Measurements from ENCODE around the gene FKBP3. TPM values are rescaled to one million over a fixed set of nuclear protein-coding genes. Genes with fewer than 3 reads are reported as not detected.

The FKBP3 gene
- total RNA-seq, 2 experiments from 2014 or later, result 22.4 to 41.1 TPM

GRCh38 chr14:45123271-45123670 lies 11.0 kb downstream of the FKBP3 start:
- no peaks in the 10 kb centered on the region for H3K9me2 ChIP-seq (ENCODE audit: insufficient read depth, low read length)
- H3K4me2 ChIP-seq (ENCODE audit: low read length), result no peak overlapping the region
- no peak overlapping the region for H3K4me3 ChIP-seq (ENCODE audit: low read depth, low read length, poor library complexity, severe bottlenecking)
- no peak overlapping the region for H3K27ac ChIP-seq (ENCODE audit: low read depth, low read length, poor library complexity, severe bottlenecking)
- BruUV-seq (replicated peaks), result no TSS peak
- H3K36me3 ChIP-seq (ENCODE audit: insufficient read depth, low read length), result peaks cover 77% of the 10 kb centered on the region
- no peak for TF ChIP-seq EZH2phosphoT487 (IDR thresholded peaks at IDR 0.05; ENCODE audit: borderline replicate concordance, low read depth, low read length)
- TF ChIP-seq CTCF (conservative IDR thresholded peaks at IDR 0.05; ENCODE audit: low read length), result no peak
- CTCF ChIA-PET (ENCODE audit: unreplicated experiment), result no interaction called here
- H4K20me1 ChIP-seq (ENCODE audit: insufficient read depth, low read length), result no peaks in the 10 kb centered on the region
- intact Hi-C loops (cut with micrococcal nuclease; ENCODE audit: unreplicated experiment), result no loop called here
- H2AFZ ChIP-seq (ENCODE audit: low read length), result no peak overlapping the region
- DNase-seq (ENCODE audit: low spot score), result no peak
- no peaks in the 10 kb centered on the region for H3K4me1 ChIP-seq (ENCODE audit: insufficient read depth, low read length, poor library complexity, severe bottlenecking)
- H3K9me3 ChIP-seq (ENCODE audit: low read length), result no peaks in the 10 kb centered on the region
- H3K79me2 ChIP-seq (ENCODE audit: insufficient read depth, low read depth, low read length), result no peaks in the 10 kb centered on the region
- POLR2A ChIA-PET, result interaction anchor here (0.6 to 0.7 kb wide), 3 partner anchors 58 to 691 kb away, joined by 3 to 4 read pairs (median 4); no protein-coding TSS in a partner anchor

- BruUV-seq (replicated peaks), result no TSS peak
- Histone ChIP-seq H3K4me1 (ENCODE audit: insufficient read depth, low read length, poor library complexity, severe bottlenecking) (no peaks in the 10 kb centered on the region), H3K27ac (ENCODE audit: low read depth, low read length, poor library complexity, severe bottlenecking) (no peak overlapping the region), H3K79me2 (ENCODE audit: insufficient read depth, low read depth, low read length) (no peaks in the 10 kb centered on the region), H3K4me2 (ENCODE audit: low read length) (no peak overlapping the region), H3K4me3 (ENCODE audit: low read depth, low read length, poor library complexity, severe bottlenecking) (no peak overlapping the region), H2AFZ (ENCODE audit: low read length) (no peak overlapping the region), H3K36me3 (ENCODE audit: insufficient read depth, low read length) (peaks cover 94% of the 10 kb centered on the region), H3K9me3 (ENCODE audit: low read length) (no peaks in the 10 kb centered on the region), H3K9me2 (ENCODE audit: insufficient read depth, low read length) (no peaks in the 10 kb centered on the region), H4K20me1 (ENCODE audit: insufficient read depth, low read length) (no peaks in the 10 kb centered on the region)
- POLR2A ChIA-PET, result no interaction called here
- CTCF ChIA-PET (ENCODE audit: unreplicated experiment), result no interaction called here
- intact Hi-C loops (cut with micrococcal nuclease; ENCODE audit: unreplicated experiment), result no loop called here
- no peak for DNase-seq (ENCODE audit: low spot score)
- TF ChIP-seq CTCF (conservative IDR thresholded peaks at IDR 0.05; ENCODE audit: low read length) (no peak), EZH2phosphoT487 (IDR thresholded peaks at IDR 0.05; ENCODE audit: borderline replicate concordance, low read depth, low read length) (no peak)
Measured at GRCh38 chr14:45120096-45120495, 14.2 kb downstream of the FKBP3 start.

DNA sequence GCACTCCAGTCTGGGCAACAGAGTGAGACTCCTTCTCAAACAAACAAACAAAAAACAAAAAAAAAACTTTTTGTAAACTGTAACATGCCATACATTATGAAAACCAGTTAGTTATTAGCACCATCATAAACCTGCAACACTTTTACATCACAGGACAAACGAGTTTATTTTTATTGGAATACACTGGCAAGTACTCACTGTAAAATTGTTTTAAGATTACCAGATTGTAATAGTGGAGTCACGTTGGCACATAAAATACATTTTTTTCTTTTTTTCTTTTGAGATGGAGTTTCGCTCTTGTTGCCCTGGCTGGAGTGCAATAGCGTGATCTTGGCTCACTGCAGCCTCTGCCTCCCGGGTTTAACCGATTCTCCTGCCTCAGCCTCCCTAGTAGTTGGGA lies 15.7 kb downstream of the FKBP3 start:
- no peaks in the 10 kb centered on the region for H3K4me1 ChIP-seq (ENCODE audit: insufficient read depth, low read length, poor library complexity, severe bottlenecking)
- no TSS peak for BruUV-seq (replicated peaks)
- no peak overlapping the region for H3K4me2 ChIP-seq (ENCODE audit: low read length)
- H3K4me3 ChIP-seq (ENCODE audit: low read depth, low read length, poor library complexity, severe bottlenecking), result no peak overlapping the region
- no peaks in the 10 kb centered on the region for H3K79me2 ChIP-seq (ENCODE audit: insufficient read depth, low read depth, low read length)
- H3K9me3 ChIP-seq (ENCODE audit: low read length), result no peaks in the 10 kb centered on the region
- no peaks in the 10 kb centered on the region for H3K9me2 ChIP-seq (ENCODE audit: insufficient read depth, low read length)
- no peak for TF ChIP-seq EZH2phosphoT487 (IDR thresholded peaks at IDR 0.05; ENCODE audit: borderline replicate concordance, low read depth, low read length)
- no peak for TF ChIP-seq CTCF (conservative IDR thresholded peaks at IDR 0.05; ENCODE audit: low read length)
- no peak overlapping the region for H3K27ac ChIP-seq (ENCODE audit: low read depth, low read length, poor library complexity, severe bottlenecking)
- H4K20me1 ChIP-seq (ENCODE audit: insufficient read depth, low read length), result no peaks in the 10 kb centered on the region
- H2AFZ ChIP-seq (ENCODE audit: low read length), result no peak overlapping the region
- intact Hi-C loops (cut with micrococcal nuclease; ENCODE audit: unreplicated experiment), result no loop called here
- ChIA-PET CTCF (ENCODE audit: unreplicated experiment) (no interaction called here), POLR2A (interaction anchor here (1.3 kb wide), 1 partner anchor 24 kb away, joined by 4 read pairs; no protein-coding TSS in a partner anchor)
- peaks cover 98% of the 10 kb centered on the region for H3K36me3 ChIP-seq (ENCODE audit: insufficient read depth, low read length)
- no peak for DNase-seq (ENCODE audit: low spot score)

Measured in OCI-LY7 (cell line).